GM21515 (cell line): Measurements from ENCODE around the gene C19orf25.
"Not testable (repeated sequence)": the region's sequence is repeated elsewhere in the genome, so short reads cannot be mapped to it uniquely, and the experiment has no call there.

ENCODE experiments used
- ATAC-seq: cut with Tn5 transposase; IDR thresholded peaks from one replicate; pipeline ENCODE4 v1.9.1; 2021; ENCODE audit not compliant: unreplicated experiment

Gene C19orf25

GRCh38 chr19:1481893-1482360 lies 2.9 kb upstream of the C19orf25 start:
- no peak for ATAC-seq

- no peak for ATAC-seq
Observed at GRCh38 chr19:1481224-1481892, 2.3 kb upstream of the C19orf25 start.

- not testable (repeated sequence) for ATAC-seq
Observed at GRCh38 chr19:1477056-1477455, 2.0 kb downstream of the C19orf25 start.

- ATAC-seq, result no peak
Observed at GRCh38 chr19:1475751-1476437, 3.1 kb downstream of the C19orf25 start.

DNA sequence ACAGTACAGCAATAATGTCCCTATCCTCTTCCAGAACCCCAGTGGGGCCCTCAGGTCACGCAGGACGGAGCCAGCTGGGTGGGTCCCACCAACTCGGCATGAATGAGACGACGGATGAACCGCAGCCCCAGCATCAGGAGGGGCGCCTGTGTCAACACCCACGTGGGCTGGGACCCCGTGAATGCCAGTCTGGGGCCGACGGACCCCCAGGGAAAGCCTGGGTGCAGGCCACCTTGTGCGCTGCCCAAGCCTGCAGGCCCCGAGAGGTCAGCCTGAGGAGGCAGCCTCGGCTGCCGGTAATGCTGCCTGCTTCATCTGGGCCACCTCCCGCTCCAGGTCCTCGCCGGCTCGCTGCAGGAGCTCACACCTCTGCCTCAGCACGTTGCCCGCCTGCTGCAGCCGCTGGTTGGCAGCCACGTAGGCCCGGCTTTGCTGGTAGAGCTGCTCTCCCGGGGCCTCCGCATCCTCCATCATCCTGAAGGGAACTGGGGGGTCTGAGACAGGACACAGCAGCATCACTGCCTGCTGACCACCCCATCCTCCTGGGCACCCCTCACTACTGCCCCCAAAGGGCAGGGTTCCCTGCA lies 4.2 kb downstream of the C19orf25 start:
- ATAC-seq, result no peak

- ATAC-seq, result no peak
Observed at GRCh38 chr19:1474011-1474764, 4.8 kb downstream of the C19orf25 start.

DNA sequence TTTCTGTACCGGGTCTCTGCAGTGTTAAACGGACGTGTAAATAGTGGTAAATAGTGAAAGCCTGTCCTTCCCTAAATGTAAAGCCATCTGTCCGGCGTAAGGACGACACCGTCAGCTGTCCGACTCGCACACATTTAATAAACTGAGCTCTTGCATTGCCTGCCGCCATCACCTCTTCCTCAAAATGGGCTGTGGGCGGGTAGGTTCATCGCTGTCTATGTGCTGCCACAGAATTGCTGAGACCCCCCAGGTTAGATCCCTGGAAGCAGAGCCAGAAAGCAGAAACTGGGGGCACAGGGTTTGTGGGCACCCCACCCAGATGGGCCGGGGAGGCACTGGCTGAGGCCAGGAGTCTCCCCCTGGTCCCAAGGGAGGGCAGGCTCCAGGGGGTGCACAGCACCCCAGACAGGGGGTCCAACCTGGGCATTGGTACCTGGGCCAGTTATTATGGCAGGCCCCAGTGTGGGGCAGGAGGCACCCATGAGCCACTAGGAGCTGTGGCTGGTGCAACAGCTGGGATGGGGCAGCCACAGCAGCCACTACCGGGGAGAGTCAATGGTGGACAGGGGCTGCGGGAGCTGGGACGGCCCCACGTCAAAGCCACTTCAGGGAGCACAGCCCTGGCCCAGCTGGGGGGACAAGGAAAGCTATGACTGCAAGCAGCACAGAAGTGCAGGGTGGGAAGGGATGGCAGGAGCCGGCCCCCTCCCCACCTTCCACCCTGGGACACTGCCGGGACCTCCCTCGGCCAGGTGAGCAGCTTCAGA lies 5.7 kb downstream of the C19orf25 start:
- no peak for ATAC-seq

DNA sequence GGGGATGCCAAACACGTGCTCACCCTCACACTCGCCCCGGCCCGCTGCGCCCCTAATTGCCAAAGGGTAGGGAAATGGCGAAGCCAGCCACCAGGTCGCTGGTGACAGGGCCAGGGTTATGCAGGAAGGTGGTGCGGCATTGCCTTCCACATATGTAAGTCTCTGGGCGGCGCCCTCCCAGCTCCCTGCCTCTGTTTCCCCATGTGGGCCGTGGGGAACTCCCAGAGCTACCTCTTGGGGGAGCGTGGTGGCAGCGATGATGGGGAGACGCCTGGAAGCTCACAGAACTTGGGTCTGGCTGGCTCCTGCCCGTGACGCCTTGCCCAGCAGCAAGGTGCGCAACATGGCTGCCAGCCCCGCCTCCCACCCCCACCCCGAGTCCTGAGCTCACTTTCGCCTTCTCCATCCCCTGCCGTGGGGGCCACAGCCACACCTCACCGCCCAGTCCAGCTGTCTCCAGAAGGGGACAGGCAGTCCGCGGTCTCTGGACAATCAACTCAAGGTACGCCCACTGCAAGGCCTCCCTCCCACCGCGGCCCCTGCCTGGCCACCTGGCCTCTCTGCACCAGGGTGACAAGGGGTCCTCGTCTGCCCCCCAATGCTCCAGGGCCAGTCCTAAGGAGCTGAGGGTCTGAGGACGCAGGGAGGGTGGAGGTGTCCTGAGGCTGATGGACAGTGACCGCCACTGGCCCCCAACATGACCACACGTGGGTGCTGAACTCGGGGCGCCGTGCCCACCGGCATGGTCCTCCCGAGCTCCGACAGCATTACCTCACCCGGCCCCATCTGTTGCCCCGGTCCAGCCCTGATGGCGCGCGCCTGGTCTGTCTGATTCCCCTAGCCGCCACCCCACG lies 6.6 kb downstream of the C19orf25 start:
- ATAC-seq, result no peak

DNA sequence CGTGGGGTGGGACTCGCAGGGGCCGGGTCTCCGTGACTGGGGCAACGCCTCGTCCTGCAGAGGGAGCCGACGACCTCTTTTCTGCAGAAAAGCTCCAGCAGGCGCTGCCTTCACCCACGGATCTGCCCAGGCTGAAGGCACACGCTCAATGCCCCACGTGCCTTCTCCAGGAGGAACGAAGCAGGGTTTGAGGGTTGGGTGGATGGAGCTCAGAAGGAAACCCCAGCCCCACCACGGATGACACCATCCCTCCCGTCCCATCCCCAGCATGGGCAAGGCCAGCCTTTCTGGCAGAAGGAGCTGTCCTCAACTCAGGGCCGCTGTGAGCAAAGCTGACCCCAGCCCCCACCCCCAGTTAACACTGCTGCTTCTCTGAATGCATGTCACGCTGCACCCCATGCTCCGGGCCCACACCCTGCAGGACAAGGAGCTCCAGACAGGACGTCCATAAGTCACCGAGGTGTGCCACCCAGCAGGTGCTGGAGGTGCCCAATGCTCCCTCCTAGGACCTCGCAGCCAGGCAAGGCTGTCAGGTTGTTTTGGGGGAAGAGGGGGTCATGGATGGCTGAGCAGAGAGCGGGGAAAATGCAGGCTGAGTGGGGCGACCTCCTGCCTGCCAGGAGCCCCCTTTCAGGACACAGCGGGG lies 7.4 kb downstream of the C19orf25 start:
- no peak for ATAC-seq

DNA sequence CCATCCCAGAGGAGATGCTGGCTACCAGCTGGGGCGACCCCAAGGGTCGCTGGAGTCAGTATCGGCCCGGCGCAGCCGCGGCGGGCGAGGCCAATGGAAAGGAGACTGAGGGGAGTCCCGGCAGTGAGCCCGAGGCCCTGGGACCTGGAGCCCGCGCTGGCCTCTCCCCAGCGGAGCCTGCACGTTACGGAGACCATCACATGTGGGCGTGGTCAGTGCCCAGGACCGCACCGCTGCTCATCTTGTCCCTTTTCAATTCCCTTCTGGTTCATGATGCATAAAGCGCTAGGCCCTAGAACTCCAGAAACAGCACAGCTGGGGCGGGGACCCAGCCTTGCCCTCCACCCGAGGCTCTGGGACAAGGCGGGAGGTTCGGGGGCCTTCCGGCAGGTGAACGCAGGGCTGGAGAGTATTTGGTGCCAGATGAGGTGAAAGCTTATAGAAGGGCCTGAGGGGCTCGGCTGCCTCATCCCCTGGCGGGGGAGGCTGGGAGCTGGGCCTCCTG lies 8.0 kb downstream of the C19orf25 start:
- ATAC-seq, result no peak

DNA sequence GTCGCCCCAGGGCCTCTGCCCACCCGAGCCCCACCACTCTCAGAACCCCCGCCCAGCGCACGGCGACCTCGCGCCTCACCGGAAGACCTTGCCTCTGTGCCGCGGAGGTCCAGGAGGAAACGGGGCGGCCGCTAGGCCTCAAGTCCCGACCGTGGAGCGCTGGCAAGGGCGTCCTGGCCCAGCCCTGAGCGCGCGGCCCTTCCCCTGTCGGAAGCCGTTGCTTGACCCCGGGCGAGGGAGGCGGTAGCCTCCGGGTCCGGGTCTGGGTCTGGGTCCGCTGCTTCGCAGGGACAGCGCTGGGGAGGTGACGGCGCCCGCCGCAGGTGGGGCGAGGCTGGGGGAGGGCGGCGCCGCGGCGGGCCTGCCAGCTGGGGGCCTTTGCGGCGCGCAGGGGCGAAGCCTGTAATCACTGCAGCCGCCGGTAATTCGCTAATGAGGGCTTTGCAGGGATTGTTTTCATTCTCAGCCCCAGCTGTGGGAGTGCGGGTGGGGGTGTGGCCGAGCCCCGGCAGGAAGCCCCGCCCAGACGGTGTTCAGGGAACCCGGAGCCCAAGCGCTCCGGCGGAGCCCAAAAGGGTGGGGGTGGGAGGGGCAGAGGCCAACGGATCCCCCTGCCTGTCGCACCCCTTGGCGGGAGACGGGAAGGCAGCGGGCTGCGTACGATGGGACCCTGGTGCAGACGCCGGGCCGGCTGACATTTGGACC lies 8.6 kb downstream of the C19orf25 start:
- no peak for ATAC-seq

DNA sequence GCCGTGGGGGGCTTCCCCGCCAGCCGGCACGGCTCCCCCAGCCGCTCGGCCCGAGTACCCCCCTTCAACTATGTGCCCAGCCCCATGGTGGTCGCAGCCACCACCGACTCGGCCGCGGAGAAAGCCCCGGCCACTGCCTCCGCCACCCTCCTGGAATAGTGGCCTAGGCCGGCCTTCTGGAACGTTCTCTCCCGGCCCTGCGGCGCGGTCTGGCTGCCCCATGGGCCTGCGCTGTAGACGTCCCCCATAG lies 9.0 kb downstream of the C19orf25 start:
- ATAC-seq, result no peak

GRCh38 chr19:1469255-1470054 lies 9.6 kb downstream of the C19orf25 start:
- ATAC-seq, result no peak

GRCh38 chr19:1468821-1469254 lies 10.2 kb downstream of the C19orf25 start:
- no peak for ATAC-seq

DNA sequence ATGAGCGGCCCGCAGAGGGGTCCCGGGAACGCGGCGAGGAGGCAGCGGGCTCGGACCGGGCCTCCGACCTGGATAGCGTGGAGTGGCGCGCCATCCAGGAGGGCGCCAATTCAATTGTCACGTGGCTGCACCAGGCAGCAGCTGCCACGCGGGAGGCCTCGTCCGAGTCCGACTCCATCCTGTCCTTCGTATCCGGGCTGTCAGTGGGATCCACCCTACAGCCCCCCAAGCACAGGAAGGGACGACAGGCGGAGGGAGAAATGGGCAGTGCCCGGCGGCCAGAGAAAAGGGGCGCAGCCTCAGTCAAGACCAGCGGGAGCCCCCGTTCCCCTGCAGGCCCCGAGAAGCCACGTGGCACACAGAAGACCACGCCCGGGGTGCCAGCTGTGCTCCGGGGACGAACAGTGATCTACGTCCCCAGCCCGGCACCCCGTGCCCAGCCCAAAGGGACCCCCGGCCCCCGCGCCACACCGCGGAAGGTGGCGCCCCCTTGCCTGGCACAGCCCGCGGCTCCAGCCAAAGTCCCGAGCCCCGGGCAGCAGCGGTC lies 10.7 kb downstream of the C19orf25 start:
- no peak for ATAC-seq

DNA sequence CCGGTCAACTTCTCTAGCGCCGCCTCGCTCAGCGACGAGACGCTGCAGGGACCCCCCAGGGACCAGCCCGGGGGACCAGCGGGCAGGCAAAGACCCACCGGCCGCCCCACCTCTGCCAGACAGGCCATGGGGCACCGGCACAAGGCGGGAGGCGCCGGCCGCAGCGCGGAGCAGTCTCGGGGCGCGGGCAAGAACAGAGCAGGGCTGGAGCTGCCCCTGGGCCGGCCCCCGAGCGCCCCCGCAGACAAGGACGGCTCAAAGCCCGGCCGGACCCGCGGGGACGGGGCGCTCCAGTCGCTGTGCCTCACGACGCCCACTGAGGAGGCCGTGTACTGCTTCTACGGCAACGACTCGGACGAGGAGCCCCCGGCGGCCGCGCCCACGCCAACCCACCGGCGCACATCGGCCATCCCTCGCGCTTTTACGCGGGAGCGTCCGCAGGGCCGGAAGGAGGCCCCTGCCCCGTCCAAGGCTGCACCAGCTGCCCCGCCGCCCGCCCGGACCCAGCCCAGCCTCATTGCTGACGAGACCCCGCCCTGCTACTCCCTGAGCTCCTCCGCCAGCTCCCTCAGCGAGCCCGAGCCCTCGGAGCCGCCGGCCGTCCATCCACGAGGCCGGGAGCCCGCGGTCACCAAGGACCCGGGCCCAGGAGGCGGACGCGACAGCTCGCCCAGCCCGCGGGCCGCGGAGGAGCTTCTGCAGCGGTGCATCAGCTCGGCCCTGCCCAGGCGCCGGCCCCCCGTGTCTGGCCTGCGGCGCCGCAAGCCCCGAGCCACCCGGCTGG lies 11.3 kb downstream of the C19orf25 start:
- ATAC-seq, result no peak

DNA sequence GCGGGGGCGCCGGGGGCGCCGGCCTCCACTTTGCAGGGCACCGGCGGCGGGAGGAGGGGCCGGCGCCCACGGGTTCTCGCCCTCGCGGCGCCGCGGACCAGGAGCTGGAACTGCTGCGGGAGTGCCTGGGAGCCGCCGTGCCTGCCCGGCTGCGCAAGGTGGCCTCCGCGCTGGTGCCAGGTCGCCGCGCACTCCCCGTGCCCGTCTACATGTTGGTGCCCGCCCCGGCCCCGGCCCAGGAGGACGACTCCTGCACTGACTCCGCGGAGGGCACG lies 11.9 kb downstream of the C19orf25 start:
- ATAC-seq, result no peak
